Measurements from ENCODE around the gene BIN2.

DNA sequence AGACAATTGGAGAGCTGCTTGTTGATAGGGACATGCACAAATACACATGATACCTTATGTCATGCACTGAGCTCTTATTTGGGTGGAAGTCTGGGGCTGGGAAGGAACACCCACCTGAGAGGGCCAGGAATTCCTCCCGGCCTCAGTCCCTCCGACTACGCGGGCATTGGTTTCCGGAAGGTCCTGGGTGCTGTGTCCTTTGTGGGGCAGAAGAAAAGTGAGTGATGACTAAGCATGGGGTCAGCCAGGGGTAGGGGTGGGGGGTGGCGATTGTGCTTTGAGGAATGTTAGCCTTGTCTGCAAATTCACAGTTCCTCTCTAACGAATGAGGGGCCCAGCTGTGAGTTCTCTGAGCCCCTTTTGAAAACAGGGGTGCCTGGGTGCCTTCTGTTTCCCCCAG, 21.7 kb upstream of the BIN2 start:
- TF ChIP-seq, protein P1, sequence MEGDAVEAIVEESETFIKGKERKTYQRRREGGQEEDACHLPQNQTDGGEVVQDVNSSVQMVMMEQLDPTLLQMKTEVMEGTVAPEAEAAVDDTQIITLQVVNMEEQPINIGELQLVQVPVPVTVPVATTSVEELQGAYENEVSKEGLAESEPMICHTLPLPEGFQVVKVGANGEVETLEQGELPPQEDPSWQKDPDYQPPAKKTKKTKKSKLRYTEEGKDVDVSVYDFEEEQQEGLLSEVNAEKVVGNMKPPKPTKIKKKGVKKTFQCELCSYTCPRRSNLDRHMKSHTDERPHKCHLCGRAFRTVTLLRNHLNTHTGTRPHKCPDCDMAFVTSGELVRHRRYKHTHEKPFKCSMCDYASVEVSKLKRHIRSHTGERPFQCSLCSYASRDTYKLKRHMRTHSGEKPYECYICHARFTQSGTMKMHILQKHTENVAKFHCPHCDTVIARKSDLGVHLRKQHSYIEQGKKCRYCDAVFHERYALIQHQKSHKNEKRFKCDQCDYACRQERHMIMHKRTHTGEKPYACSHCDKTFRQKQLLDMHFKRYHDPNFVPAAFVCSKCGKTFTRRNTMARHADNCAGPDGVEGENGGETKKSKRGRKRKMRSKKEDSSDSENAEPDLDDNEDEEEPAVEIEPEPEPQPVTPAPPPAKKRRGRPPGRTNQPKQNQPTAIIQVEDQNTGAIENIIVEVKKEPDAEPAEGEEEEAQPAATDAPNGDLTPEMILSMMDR (IDR thresholded peaks at IDR 0.05; ENCODE audit: low read length) = no peak
- TF ChIP-seq EZH2 (optimal IDR thresholded peaks at IDR 0.05; ENCODE audit: low read depth, low read length) = no peak

All from MM.1S (cell line).